Aorta (tissue), 5 donors: Measurements from ENCODE around the gene UGT1A1. TPM values are rescaled to one million over a fixed set of nuclear protein-coding genes. Genes with fewer than 3 reads are reported as not detected.
A peak's percentile ranks its signal among the peaks of the same experiment; 100 is the strongest.

Experiments used
- ATAC-seq: fragments of 200-7000 bp; cut with Tn5 transposase; one replicate; pipeline ENCODE4 v1.9.1; 2022; ENCODE audit warnings: moderate library complexity; ENCODE audit not compliant: low FRiP score
- DNase-seq, 2 donors: peaks; one replicate each; pipeline ENCODE4 v3.0.0-alpha.2; 2020
- H3K27ac ChIP-seq, 2 donors: one replicate each; pipeline ENCODE4 v1.5.1; 2013; ENCODE audit warnings: low read length in 2 of 2, mild to moderate bottlenecking in 2 of 2, moderate library complexity in 2 of 2, control low read depth in 1 of 2, inconsistent platforms in 1 of 2, low read depth in 1 of 2
- H3K27me3 ChIP-seq, 2 donors: one replicate each; pipeline ENCODE4 v1.6.1; 2013; ENCODE audit warnings: control low read depth in 1 of 2, low read length in 1 of 2, mild to moderate bottlenecking in 1 of 2, moderate library complexity in 1 of 2; ENCODE audit not compliant: insufficient read depth in 2 of 2, control insufficient read depth in 1 of 2
- H3K36me3 ChIP-seq, 2 donors: one replicate each; pipeline ENCODE4 v1.6.1; 2013; ENCODE audit warnings: control low read depth in 1 of 2, low read length in 1 of 2, mild to moderate bottlenecking in 1 of 2; ENCODE audit not compliant: insufficient read depth in 2 of 2, control insufficient read depth in 1 of 2
- H3K4me1 ChIP-seq, 2 donors: one replicate each; pipeline ENCODE4 v1.6.1; 2013; ENCODE audit warnings: low read length in 2 of 2, control low read depth in 1 of 2, mild to moderate bottlenecking in 1 of 2, moderate library complexity in 1 of 2; ENCODE audit not compliant: insufficient read depth in 2 of 2, control insufficient read depth in 1 of 2
- H3K4me3 ChIP-seq, 2 donors: one replicate each; pipeline ENCODE4 v1.5.1; 2013; ENCODE audit warnings: low read length in 2 of 2, control low read depth in 1 of 2, mild to moderate bottlenecking in 1 of 2
- H3K9me3 ChIP-seq: one replicate; pipeline ENCODE4 v1.6.1; 2013; ENCODE audit warnings: mild to moderate bottlenecking, low read length; ENCODE audit not compliant: control insufficient read depth
- WGBS, 2 donors: extraction: QIAGEN DNeasy Blood & Tissue Kit; methylation state at CpG; one replicate each; pipeline ENCODE4 v1.1.7; 2013; 5-methylcytosine and 5-hydroxymethylcytosine counted together
- intact Hi-C, 2 donors: fragments of 100-400 bp; cut with DNase I; formaldehyde crosslinking; loops; one replicate each; pipeline versions ENCODE4 v1.14.2 to v1.15.0; 2022
- polyA plus RNA-seq, 2 donors: library from polyadenylated mRNA; stranded (reverse); fragments of 200-250 nt; gene quantifications; one replicate each; pipeline ENCODE4 v1.2.3, GENCODE V29; 2013
- total RNA-seq, 2 donors: library from RNA; stranded (reverse); fragmentation: NEBNext Ultra II Directional; extraction: Animal tissue kit (Norgen Biotek cat#: 25700); gene quantifications; one replicate each; pipeline ENCODE4 v1.2.1, GENCODE V29; 2021
- donor health status: healthy with polysubstance abuse.
- donor health status: Bipolar disorder and iron deficiency.
- donor health status: DM: no; HTN: no; CAD: no.
- donor health status: DM: no; HTN: no; CAD: no.
- donor health status: DM: yes; HTN: yes; CAD: no.

UGT1A1 gene
- total and polyA plus RNA-seq, 4 donors, result 0.25 TPM; not detected in 3

GRCh38 chr2:233769260-233769659 is 9.2 kb downstream of the UGT1A1 start:
- WGBS, 2 donors, result 90% methylated on average over 9 of the region's 9 CpGs
- no peak for ATAC-seq

GRCh38 chr2:233772153-233772552 is 12.1 kb downstream of the UGT1A1 start:
- Histone ChIP-seq H3K4me3 (no peak overlapping the region), H3K27ac (no peak overlapping the region), H3K36me3 (no peaks in the 10 kb centered on the region), H3K4me1 (no peaks in the 10 kb centered on the region), H3K27me3 (no peaks in the 10 kb centered on the region), H3K9me3 (peaks cover 4% of the 10 kb centered on the region)
- intact Hi-C loops, result no loop called here
- WGBS, 2 donors, result 86 to 89% methylated on average over 16 of the region's 16 CpGs
- no peak for ATAC-seq
- no peak for DNase-seq

More at GRCh38 chr2:233769260-233769659, 9.2 kb downstream of the UGT1A1 start:
- intact Hi-C loops, result no loop called here
- H3K4me3 ChIP-seq, result no peak overlapping the region
- no peaks in the 10 kb centered on the region for H3K27me3 ChIP-seq
- H3K9me3 ChIP-seq, result no peaks in the 10 kb centered on the region
- H3K36me3 ChIP-seq, result no peaks in the 10 kb centered on the region
- DNase-seq, result no peak
- no peaks in the 10 kb centered on the region for H3K4me1 ChIP-seq
- H3K27ac ChIP-seq, result no peak overlapping the region

- 42 to 56% methylated on average over 5 of the region's 5 CpGs for WGBS, 2 donors
- H3K27me3 ChIP-seq, result no peaks in the 10 kb centered on the region
- DNase-seq (no peak), ATAC-seq (no peak)
- H3K4me1 ChIP-seq, result no peaks in the 10 kb centered on the region
- H3K27ac ChIP-seq, result no peak overlapping the region
- H3K9me3 ChIP-seq, result peaks cover 5% of the 10 kb centered on the region
- no peaks in the 10 kb centered on the region for H3K36me3 ChIP-seq
- no peak overlapping the region for H3K4me3 ChIP-seq
- intact Hi-C loops, result no loop called here
These were observed 12.5 kb downstream of the UGT1A1 start for GRCh38 chr2:233772583-233772982.

GRCh38 chr2:233773854-233774253 is 13.8 kb downstream of the UGT1A1 start:
- Histone ChIP-seq H3K9me3 (peaks cover 5% of the 10 kb centered on the region), H3K27me3 (no peaks in the 10 kb centered on the region), H3K4me3 (no peak overlapping the region), H3K4me1 (no peaks in the 10 kb centered on the region), H3K36me3 (no peaks in the 10 kb centered on the region), H3K27ac (no peak overlapping the region)
- intact Hi-C loops, result no loop called here
- 84 to 87% methylated on average over 5 of the region's 5 CpGs for WGBS, 2 donors
- DNase-seq (peak in 1 of 2 donors; percentile 25), ATAC-seq (no peak)

GRCh38 chr2:233775414-233775813 is 15.3 kb downstream of the UGT1A1 start:
- Histone ChIP-seq H3K4me1 (no peaks in the 10 kb centered on the region), H3K4me3 (no peak overlapping the region), H3K9me3 (peaks cover 7% of the 10 kb centered on the region), H3K27me3 (no peaks in the 10 kb centered on the region), H3K36me3 (no peaks in the 10 kb centered on the region), H3K27ac (no peak overlapping the region)
- ATAC-seq (no peak), DNase-seq (no peak)
- intact Hi-C loops, result no loop called here
- WGBS, 2 donors, result 91 to 95% methylated on average over 6 of the region's 6 CpGs

- 79 to 82% methylated on average over 2 of the region's 2 CpGs for WGBS, 2 donors
- DNase-seq (no peak), ATAC-seq (no peak)
- Histone ChIP-seq H3K27ac (no peak within 1 kb of the TSS), H3K4me3 (no peak within 1 kb of the TSS), H3K36me3 (no peaks in the 10 kb centered on the region), H3K9me3 (peaks cover 7% of the 10 kb centered on the region), H3K4me1 (no peaks in the 10 kb centered on the region), H3K27me3 (no peaks in the 10 kb centered on the region)
- intact Hi-C loops, result no loop called here
These were observed 18.0 kb downstream of the UGT1A1 start, which contains the start of gene MROH2A for GRCh38 chr2:233778030-233778429. TSS of gene MROH2A (plus strand) at chr2:233778330. CDS start at chr2:233779359, 1,029 bp downstream.

- no peaks in the 10 kb centered on the region for H3K4me1 ChIP-seq
These were observed 19.7 kb downstream of the UGT1A1 start for GRCh38 chr2:233779722-233780121.

GRCh38 chr2:233780771-233781170 is 20.7 kb downstream of the UGT1A1 start:
- Histone ChIP-seq H3K9me3 (peaks cover 7% of the 10 kb centered on the region), H3K27me3 (no peaks in the 10 kb centered on the region), H3K27ac (no peak overlapping the region), H3K4me1 (no peaks in the 10 kb centered on the region), H3K4me3 (no peak overlapping the region), H3K36me3 (no peaks in the 10 kb centered on the region)
- DNase-seq, result no peak
- no peak for ATAC-seq
- whole genome bisulfite sequencing, 2 donors, result 88% methylated on average over 4 of the region's 4 CpGs
- intact Hi-C loops, result no loop called here

More at GRCh38 chr2:233779722-233780121, 19.7 kb downstream of the UGT1A1 start:
- no peaks in the 10 kb centered on the region for H3K27me3 ChIP-seq
- peaks cover 7% of the 10 kb centered on the region for H3K9me3 ChIP-seq
- H3K36me3 ChIP-seq, result no peaks in the 10 kb centered on the region
- no peak overlapping the region for H3K27ac ChIP-seq
- DNase-seq (no peak), ATAC-seq (no peak)
- intact Hi-C loops, result no loop called here
- WGBS, 2 donors, result 85 to 89% methylated on average over 4 of the region's 4 CpGs
- H3K4me3 ChIP-seq, result no peak overlapping the region

GRCh38 chr2:233789554-233789953 is 29.5 kb downstream of the UGT1A1 start:
- 86 to 89% methylated on average over 7 of the region's 7 CpGs for WGBS, 2 donors
- Histone ChIP-seq H3K27me3 (no peaks in the 10 kb centered on the region), H3K27ac (no peak overlapping the region), H3K4me1 (no peaks in the 10 kb centered on the region), H3K4me3 (no peak overlapping the region), H3K36me3 (no peaks in the 10 kb centered on the region), H3K9me3 (peaks cover 2% of the 10 kb centered on the region)
- intact Hi-C loops, result no loop called here
- DNase-seq, result peak in 1 of 2 donors; percentile 42
- peak; percentile 30 for ATAC-seq
